WTC11 (cell line): ENCODE measurements around the gene SRSF8. TPM values are rescaled to one million over a fixed set of nuclear protein-coding genes. Genes with fewer than 3 reads are reported as not detected.

Source experiments
- ATAC-seq: fragments of 200-7000 bp; cut with Tn5 transposase; 2 replicates; pipeline ENCODE4 v1.10.0; 2021; ENCODE audit warnings: mild to moderate bottlenecking, moderate library complexity
- CTCF ChIA-PET: fragments of 300-600 bp; sonication (Branson Sonifier 250); formaldehyde crosslinking; loops from one replicate; lab custom pipeline; 2021; ENCODE audit warnings: antibody characterized with exemption; lab: Charles Lee
- POLR2A ChIA-PET: fragments of 350-600 bp; sonication (Branson Sonifier 250); formaldehyde crosslinking; loops from one replicate; lab custom pipeline; 2021; ENCODE audit warnings: antibody characterized with exemption; lab: Charles Lee
- DNase-seq: peaks from one replicate; pipeline ENCODE4 v3.0.0; 2021; ENCODE audit warnings: low spot score
- H3K27ac Mint-ChIP-seq: 2 replicates; pipeline ENCODE4 v1.8.0; 2021; ENCODE audit warnings: mixed read lengths
- H3K27me3 Mint-ChIP-seq: 2 replicates; pipeline ENCODE4 v1.8.0; 2021; ENCODE audit warnings: low read depth, mild to moderate bottlenecking, moderate library complexity, mixed read lengths
- H3K36me3 Mint-ChIP-seq: 2 replicates; pipeline ENCODE4 v1.8.0; 2021; ENCODE audit warnings: mixed read lengths
- H3K4me1 Mint-ChIP-seq: 2 replicates; pipeline ENCODE4 v1.8.0; 2022; ENCODE audit warnings: mixed read lengths
- H3K4me3 Mint-ChIP-seq: 2 replicates; pipeline ENCODE4 v1.8.0; 2021; ENCODE audit warnings: mild to moderate bottlenecking, moderate library complexity, mixed read lengths
- H3K9me3 Mint-ChIP-seq: 2 replicates; pipeline ENCODE4 v1.8.0; 2021; ENCODE audit warnings: mixed read lengths
- CREM ChIP-seq: sonication (generic); formaldehyde crosslinking; IDR thresholded peaks from 2 replicates; pipeline ENCODE4 v1.8.1; 2022; ENCODE audit warnings: mild to moderate bottlenecking, missing genetic modification reagents, moderate library complexity
- EMX1 ChIP-seq: fragments of 250-450 bp; sonication (Bioruptor Pico); IDR thresholded peaks from 2 replicates; pipeline ENCODE4 v1.8.0; 2021; ENCODE audit warnings: mild to moderate bottlenecking
- ERG ChIP-seq: fragments of 250-450 bp; sonication (Bioruptor Pico); IDR thresholded peaks from 2 replicates; pipeline ENCODE4 v1.8.0; 2021; ENCODE audit warnings: mild to moderate bottlenecking
- ESRRA ChIP-seq: sonication (generic); formaldehyde crosslinking; IDR thresholded peaks from 2 replicates; pipeline ENCODE4 v1.8.1; 2022; ENCODE audit warnings: mild to moderate bottlenecking, missing genetic modification reagents, borderline replicate concordance
- FOXJ3 ChIP-seq: sonication (generic); formaldehyde crosslinking; IDR thresholded peaks from 2 replicates; pipeline ENCODE4 v1.9.0; 2021; ENCODE audit warnings: missing genetic modification reagents, mild to moderate bottlenecking, borderline replicate concordance
- GABPB1 ChIP-seq: sonication (generic); formaldehyde crosslinking; IDR thresholded peaks from 2 replicates; pipeline ENCODE4 v1.8.1; 2023; ENCODE audit warnings: mild to moderate bottlenecking, missing genetic modification reagents
- GRHL2 ChIP-seq: fragments of 250-450 bp; sonication (Bioruptor Pico); IDR thresholded peaks from 2 replicates; pipeline ENCODE4 v1.8.0; 2022; ENCODE audit warnings: mild to moderate bottlenecking, moderate library complexity; ENCODE audit not compliant: insufficient replicate concordance, severe bottlenecking
- MYBL2 ChIP-seq: sonication (generic); formaldehyde crosslinking; IDR thresholded peaks from 2 replicates; pipeline ENCODE4 v1.8.1; 2023; ENCODE audit warnings: mild to moderate bottlenecking, moderate library complexity, missing genetic modification reagents
- NFE2L1 ChIP-seq: sonication (generic); formaldehyde crosslinking; IDR thresholded peaks from 2 replicates; pipeline ENCODE4 v1.8.1; 2023; ENCODE audit warnings: missing genetic modification reagents
- NFYB ChIP-seq: sonication (generic); formaldehyde crosslinking; conservative IDR thresholded peaks from 2 replicates; pipeline ENCODE4 v1.8.0; 2022; ENCODE audit warnings: low read depth, missing genetic modification reagents
- NR1H2 ChIP-seq: sonication (generic); formaldehyde crosslinking; IDR thresholded peaks from 2 replicates; pipeline ENCODE4 v1.9.0; 2021; ENCODE audit warnings: mild to moderate bottlenecking, moderate library complexity, missing genetic modification reagents
- NR2C2 ChIP-seq: sonication (generic); formaldehyde crosslinking; IDR thresholded peaks from 2 replicates; pipeline ENCODE4 v1.8.0; 2022; ENCODE audit warnings: mild to moderate bottlenecking, missing genetic modification reagents
- NR3C1 ChIP-seq: sonication (generic); formaldehyde crosslinking; conservative IDR thresholded peaks from 2 replicates; pipeline ENCODE4 v1.8.1; 2023; ENCODE audit warnings: low read depth, mild to moderate bottlenecking, missing genetic modification reagents
- RELA ChIP-seq: sonication (generic); formaldehyde crosslinking; IDR thresholded peaks from 2 replicates; pipeline ENCODE4 v1.8.1; 2022; ENCODE audit warnings: missing genetic modification reagents, mild to moderate bottlenecking, borderline replicate concordance
- SMAD4 ChIP-seq: sonication (generic); formaldehyde crosslinking; IDR thresholded peaks from 2 replicates; pipeline ENCODE4 v1.8.0; 2022; ENCODE audit warnings: mild to moderate bottlenecking, missing genetic modification reagents
- TP53 ChIP-seq: sonication (generic); formaldehyde crosslinking; IDR thresholded peaks from 2 replicates; pipeline ENCODE4 v1.8.1; 2023; ENCODE audit warnings: mild to moderate bottlenecking, missing genetic modification reagents
- ZBTB21 ChIP-seq: sonication (generic); formaldehyde crosslinking; IDR thresholded peaks from 2 replicates; pipeline ENCODE4 v1.8.1; 2023; ENCODE audit warnings: mild to moderate bottlenecking, missing genetic modification reagents, borderline replicate concordance
- ZNF138 ChIP-seq: sonication (generic); formaldehyde crosslinking; conservative IDR thresholded peaks from 2 replicates; pipeline ENCODE4 v1.8.1; 2022; ENCODE audit warnings: mild to moderate bottlenecking, moderate library complexity, missing genetic modification reagents
- ZNF396 ChIP-seq: fragments of 250-450 bp; sonication (Bioruptor Pico); IDR thresholded peaks from 2 replicates; pipeline ENCODE4 v1.8.0; 2021; ENCODE audit warnings: mild to moderate bottlenecking, moderate library complexity, borderline replicate concordance
- ZNF416 ChIP-seq: fragments of 250-450 bp; sonication (Bioruptor Pico); IDR thresholded peaks from 2 replicates; pipeline ENCODE4 v1.9.0; 2021; ENCODE audit warnings: mild to moderate bottlenecking, inconsistent platforms
- ZNF532 ChIP-seq: fragments of 250-450 bp; sonication (Bioruptor Pico); IDR thresholded peaks from 2 replicates; pipeline ENCODE4 v1.9.0; 2021; ENCODE audit warnings: mild to moderate bottlenecking, borderline replicate concordance
- total RNA-seq: library from RNA; stranded (reverse); gene quantifications from 3 replicates; pipeline ENCODE4 v1.2.3, GENCODE V29; 2021
- TF ChIP-seq, protein P1 (sequence below): sonication (generic); formaldehyde crosslinking; IDR thresholded peaks from 2 replicates; pipeline ENCODE4 v1.8.0; 2022; ENCODE audit warnings: mild to moderate bottlenecking, missing genetic modification reagents

The SRSF8 gene
- total RNA-seq, 1 experiment from 2014 or later: 20.9 TPM

GRCh38 chr11:95082576-95083001, 15.9 kb downstream of the SRSF8 start (continued):
- no peak for TF ChIP-seq ZNF532 (CRISPR knock-in tag)
- no peak for TF ChIP-seq NR1H2
- TF ChIP-seq NFYB (CRISPR knock-in tag): no peak
- TF ChIP-seq TP53 (CRISPR knock-in tag): no peak
- TF ChIP-seq ZNF396 (CRISPR knock-in tag): no peak
- no peak for TF ChIP-seq EMX1 (CRISPR knock-in tag)
- TF ChIP-seq, protein P1, sequence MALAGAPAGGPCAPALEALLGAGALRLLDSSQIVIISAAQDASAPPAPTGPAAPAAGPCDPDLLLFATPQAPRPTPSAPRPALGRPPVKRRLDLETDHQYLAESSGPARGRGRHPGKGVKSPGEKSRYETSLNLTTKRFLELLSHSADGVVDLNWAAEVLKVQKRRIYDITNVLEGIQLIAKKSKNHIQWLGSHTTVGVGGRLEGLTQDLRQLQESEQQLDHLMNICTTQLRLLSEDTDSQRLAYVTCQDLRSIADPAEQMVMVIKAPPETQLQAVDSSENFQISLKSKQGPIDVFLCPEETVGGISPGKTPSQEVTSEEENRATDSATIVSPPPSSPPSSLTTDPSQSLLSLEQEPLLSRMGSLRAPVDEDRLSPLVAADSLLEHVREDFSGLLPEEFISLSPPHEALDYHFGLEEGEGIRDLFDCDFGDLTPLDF (CRISPR knock-in tag): no peak
- TF ChIP-seq, all 79 proteins: peak for 0

GRCh38 chr11:95084509-95084908, 17.8 kb downstream of the SRSF8 start:
- CTCF ChIA-PET: interaction anchor here (0.8 to 1.8 kb wide), 2 partner anchors 15 to 66 kb away, joined by 3 to 5 read pairs; no protein-coding TSS in a partner anchor
- Mint-ChIP-seq H3K9me3 (no peaks in the 10 kb centered on the region), H3K27me3 (peaks cover 42% of the 10 kb centered on the region), H3K36me3 (no peaks in the 10 kb centered on the region), H3K4me1 (peaks cover 14% of the 10 kb centered on the region), H3K4me3 (no peak overlapping the region), H3K27ac (no peak overlapping the region)
- TF ChIP-seq GABPB1 (peak; percentile 63), CREM (CRISPR knock-in tag) (no peak)
- no peak for DNase-seq
- no peak for ATAC-seq
- POLR2A ChIA-PET: no interaction called here

- DNase-seq: no peak
- ChIA-PET CTCF (interaction anchor here (1.2 to 1.8 kb wide), 2 partner anchors 15 to 67 kb away, joined by 5 read pairs; no protein-coding TSS in a partner anchor), POLR2A (no interaction called here)
- peaks cover 15% of the 10 kb centered on the region for H3K4me1 Mint-ChIP-seq
- H3K27ac Mint-ChIP-seq: no peak overlapping the region
- H3K4me3 Mint-ChIP-seq: no peak overlapping the region
- no peaks in the 10 kb centered on the region for H3K36me3 Mint-ChIP-seq
- H3K9me3 Mint-ChIP-seq: no peaks in the 10 kb centered on the region
- no peak for ATAC-seq
- TF ChIP-seq ESRRA (CRISPR knock-in tag): no peak
- TF ChIP-seq FOXJ3: no peak
- no peak for TF ChIP-seq NR3C1 (CRISPR knock-in tag)
- no peak for TF ChIP-seq MYBL2 (CRISPR knock-in tag)
- no peak for TF ChIP-seq NR2C2
- no peak for TF ChIP-seq ZNF416 (CRISPR knock-in tag)
- TF ChIP-seq GRHL2: no peak
- TF ChIP-seq ZBTB21 (CRISPR knock-in tag): no peak
- TF ChIP-seq ZNF138 (CRISPR knock-in tag): no peak
- no peak for TF ChIP-seq SMAD4 (CRISPR knock-in tag)
- no peak for TF ChIP-seq ERG (CRISPR knock-in tag)
- TF ChIP-seq RELA: no peak
- no peak for TF ChIP-seq NFE2L1 (CRISPR knock-in tag)
- TF ChIP-seq TP53 (CRISPR knock-in tag): no peak
- TF ChIP-seq, all 79 proteins: peak for 0
- H3K27me3 Mint-ChIP-seq: peaks cover 44% of the 10 kb centered on the region
These were observed 18.5 kb downstream of the SRSF8 start for GRCh38 chr11:95085117-95085816.
